GM08714 (cell line): ENCODE data around the gene GSK3B.
A peak's percentile ranks its signal among the peaks of the same experiment; 100 is the strongest.

Experiments used
- H3K4me3 ChIP-seq: fragments of 200-500 bp; sonication (Bioruptor generic); 2 replicates; pipeline ENCODE4 v1.5.1; 2014; ENCODE audit warnings: mild to moderate bottlenecking, low read length, inconsistent platforms
- ZNF274 ChIP-seq: IDR thresholded peaks from 2 replicates; pipeline ENCODE4 v1.6.1; 2012; ENCODE audit warnings: mild to moderate bottlenecking, low read depth, low read length

Gene GSK3B

DNA sequence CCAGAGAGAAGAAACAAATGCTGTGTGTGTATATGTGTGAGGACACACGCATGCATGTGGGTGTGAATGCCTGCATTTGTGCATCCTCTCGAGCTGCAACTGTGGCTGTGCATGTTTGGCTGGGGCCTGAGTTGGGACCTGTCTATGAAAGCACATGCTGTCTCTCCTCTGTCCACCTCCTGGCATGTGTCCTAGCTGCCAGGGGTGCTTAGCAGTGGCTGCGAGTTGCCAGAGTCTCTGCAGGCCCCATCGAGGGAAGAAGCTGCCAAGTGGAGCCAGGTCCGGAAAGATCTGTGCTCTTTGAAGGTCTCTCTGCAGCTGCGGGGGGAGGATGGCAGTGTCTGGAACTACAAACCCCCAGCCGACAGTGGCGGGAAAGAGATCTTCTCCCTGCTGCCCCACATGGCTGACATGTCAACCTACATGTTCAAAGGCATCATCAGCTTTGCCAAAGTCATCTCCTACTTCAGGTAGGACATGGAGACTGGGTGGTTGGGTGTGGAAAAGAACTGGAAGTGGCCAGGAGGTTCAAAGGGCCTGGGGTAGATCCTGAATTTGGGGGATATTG, 281.7 kb downstream of the GSK3B start:
- no peak overlapping the region for H3K4me3 ChIP-seq
- TF ChIP-seq ZNF274 = no peak

DNA sequence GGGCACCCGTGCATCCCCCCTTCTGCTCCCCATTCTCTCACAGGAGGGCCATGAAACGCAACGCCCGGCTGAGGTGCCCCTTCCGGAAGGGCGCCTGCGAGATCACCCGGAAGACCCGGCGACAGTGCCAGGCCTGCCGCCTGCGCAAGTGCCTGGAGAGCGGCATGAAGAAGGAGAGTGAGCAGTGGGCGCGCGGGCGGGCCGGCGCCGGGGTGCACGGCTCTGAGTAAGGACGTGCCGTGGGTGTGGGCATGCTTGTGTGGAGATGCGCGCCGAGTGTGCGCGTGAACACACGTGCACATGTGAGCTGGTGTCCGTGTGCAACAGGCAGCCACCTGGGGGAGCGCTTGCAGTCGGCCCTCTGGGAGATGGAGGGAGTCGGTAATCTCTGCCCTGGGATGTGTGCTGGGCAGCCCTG, 284.2 kb downstream of the GSK3B start:
- H3K4me3 ChIP-seq = peak overlapping the region; percentile 41; the same call in 1 of the 2 replicates
- TF ChIP-seq ZNF274 = no peak

DNA sequence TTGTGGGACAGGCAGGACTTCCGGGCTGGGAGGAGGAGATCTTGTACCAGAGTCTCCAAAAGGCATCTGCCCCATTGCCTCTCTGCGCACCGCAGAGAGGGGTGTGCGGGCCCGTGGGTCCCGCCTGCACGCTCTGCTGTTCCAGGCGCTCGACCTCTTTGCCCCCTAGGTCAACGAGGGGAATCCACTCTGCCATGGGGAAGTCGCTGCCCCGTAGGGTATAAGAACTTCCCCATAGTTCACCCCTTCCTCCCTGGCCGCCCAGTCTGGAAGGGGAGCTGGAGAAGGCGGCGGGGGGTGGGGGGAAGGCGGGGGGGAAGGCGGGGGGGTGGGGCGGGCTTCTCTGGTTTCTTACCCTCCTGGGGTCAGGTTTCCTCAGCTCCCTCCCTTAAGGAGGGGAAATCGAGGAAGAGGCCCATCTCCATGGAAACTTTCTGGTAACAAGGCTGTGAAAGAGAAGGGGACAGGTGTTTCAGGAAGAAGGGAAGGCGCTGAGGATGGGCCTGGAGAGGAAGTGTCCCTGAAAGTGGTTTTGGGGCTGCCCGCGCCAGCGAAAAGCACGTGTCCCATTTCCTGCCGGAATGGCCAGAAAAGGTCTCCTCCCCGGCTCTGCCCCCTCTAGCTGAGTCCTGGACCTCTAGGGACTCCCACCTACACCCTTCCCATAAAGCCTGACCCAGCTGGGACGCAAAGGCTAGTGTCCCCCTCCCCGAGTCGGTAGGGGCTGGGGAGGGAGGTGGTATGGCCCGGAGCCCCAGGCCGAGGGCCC, 284.8 kb downstream of the GSK3B start:
- peak overlapping the region; percentile 41; the same call in 1 of the 2 replicates for H3K4me3 ChIP-seq
- no peak for TF ChIP-seq ZNF274

DNA sequence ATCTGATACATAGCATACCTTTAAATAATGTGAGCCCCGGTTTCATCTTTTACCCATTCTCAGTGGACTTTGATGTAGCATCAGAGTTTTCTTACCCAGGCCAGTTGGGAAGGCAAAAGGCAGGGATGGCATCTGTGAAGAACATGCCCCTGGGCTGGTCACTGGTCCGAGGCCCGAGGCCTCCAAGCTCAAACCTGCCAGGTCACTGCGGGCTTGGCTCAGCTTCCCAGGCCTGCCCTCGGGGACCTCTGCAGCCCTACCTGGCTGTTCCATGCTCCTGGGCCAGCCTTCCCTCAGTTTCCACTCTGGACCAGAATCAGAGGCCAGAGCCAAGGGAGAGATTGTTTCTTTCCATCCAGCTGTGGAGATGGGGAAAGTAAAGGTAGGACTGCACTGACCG, 285.4 kb downstream of the GSK3B start:
- no peak overlapping the region for H3K4me3 ChIP-seq

DNA sequence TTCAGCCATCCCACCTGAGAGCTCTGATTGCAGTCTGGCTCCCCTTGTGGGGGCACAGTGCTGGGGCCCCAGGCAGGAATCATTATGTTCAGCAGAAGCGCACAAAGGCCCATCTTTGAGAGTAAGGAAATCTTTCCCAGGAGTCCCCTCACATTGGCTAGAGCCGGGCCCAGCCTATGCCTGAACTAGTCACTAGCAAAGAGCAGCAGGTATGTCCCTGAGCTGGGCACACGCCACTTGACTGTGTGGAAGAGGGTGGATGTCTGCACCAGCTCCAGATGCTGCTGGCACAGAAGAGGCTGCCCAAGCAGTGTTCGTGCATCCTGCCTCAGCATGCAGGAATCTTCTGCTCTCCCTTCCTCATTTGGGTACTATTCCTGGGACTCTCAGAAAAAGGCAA, 286.0 kb downstream of the GSK3B start:
- TF ChIP-seq ZNF274 = no peak
- no peak overlapping the region for H3K4me3 ChIP-seq

More for the DNA sequence above, 285.4 kb downstream of the GSK3B start:
- no peak for TF ChIP-seq ZNF274

DNA sequence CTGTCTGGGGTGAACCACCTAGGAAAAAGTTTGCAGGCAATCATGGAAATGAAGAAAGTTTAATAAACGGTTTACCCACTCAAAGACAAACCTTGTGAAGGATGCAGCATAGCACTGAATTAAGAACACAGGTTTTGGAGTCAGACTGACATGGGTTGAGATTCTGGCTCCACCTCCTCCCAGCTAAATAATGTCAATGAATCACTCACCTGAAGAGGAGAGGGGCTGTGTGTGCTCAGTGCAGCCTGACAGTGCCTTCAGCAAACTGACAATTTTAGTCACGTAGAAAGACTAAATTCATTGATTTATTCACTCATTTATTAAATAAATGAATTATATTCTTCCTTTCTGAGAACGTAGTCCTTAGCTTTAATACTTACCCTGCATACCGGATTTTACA, 293.4 kb downstream of the GSK3B start:
- H3K4me3 ChIP-seq = no peak overlapping the region
- no peak for TF ChIP-seq ZNF274

DNA sequence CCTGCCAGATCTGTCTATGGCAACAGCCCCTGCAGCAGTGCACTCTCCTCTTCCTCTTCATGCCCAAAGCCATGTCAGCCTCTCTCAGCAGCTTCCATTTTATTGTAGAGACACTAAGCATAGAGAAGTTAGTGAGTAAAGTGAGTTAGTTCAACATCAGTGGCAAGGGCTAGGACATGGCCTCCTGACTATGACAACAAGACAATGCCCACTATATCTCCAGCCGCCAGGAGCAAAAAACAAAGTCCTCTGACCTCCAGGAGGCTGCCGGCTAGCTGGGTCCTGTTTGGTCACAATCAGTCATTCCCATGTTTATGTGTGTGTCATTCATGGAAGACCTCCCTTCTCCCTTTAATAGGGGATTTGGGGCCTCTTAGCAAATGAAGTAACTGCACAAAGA, 297.5 kb downstream of the GSK3B start:
- no peak overlapping the region for H3K4me3 ChIP-seq
- TF ChIP-seq ZNF274 = no peak

DNA sequence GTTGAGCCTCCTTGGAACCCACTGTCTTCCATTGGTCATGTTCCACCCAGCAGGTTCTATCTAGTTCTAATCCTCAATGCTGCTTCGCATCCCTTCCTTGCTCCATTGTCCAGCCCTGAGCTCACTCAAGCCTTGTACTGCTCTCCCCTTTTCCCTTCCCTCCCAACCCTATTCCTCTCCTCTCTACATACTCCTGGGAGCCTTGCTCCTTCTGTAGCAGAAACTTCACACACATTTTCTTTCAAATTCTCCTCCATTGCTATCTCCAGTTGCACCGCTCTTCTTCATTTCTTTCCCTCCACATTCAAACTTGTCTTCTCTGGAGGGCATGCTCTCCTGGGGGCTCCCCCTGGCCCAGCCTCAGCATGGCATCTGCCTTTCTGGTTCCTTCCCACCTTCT, 297.9 kb downstream of the GSK3B start:
- no peak overlapping the region for H3K4me3 ChIP-seq

DNA sequence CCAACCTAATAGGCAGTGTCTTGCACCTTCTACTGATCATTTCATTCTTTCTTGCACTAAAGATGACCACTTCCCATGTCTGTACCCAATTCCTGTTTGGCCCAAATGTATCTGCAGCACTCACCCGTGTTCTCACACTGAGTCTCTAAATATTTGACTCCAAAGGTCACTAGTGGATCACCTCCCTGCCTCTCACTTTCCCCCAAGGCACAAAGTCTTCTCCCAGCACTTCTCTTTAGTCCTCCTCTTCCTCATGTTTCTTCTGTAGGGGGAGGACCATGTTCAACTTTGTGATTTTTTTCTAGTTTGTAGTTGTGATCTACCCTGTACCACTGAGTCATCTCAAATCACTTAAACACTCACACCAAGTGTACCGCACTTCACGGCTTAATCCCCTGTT, 298.4 kb downstream of the GSK3B start:
- H3K4me3 ChIP-seq = no peak overlapping the region
- TF ChIP-seq ZNF274 = no peak

More for the DNA sequence above, 297.9 kb downstream of the GSK3B start:
- TF ChIP-seq ZNF274 = no peak

DNA sequence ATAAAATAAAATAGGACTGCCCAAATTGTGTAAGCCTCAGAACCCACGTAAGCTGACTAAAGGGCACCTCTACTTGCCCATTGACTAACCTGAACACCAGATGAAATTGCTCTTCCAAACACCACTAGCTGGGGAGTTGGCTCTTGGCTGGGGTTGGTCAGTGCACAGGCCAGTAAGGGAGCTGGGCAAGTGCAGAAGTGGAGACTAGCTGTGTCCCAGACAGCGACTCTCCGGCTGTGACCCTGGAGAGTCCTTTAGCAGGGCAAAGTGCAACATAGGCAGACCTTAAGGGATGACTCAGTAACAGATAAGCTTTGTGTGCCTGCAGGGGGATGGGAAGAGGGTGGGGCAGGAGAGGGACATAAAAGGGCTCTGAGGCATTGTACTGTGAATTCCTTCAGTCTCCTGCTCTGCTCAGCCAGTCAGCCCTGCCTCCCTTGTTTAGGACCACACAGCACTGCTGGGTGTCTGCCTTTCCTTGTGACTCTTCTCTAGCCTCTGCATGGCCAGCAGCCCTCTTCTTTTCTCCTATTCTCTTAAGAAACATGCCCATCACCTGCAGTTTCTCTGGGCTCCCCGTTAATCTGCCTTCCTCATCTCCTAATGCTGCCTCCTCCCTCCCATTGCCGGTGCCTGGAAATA, 299.2 kb downstream of the GSK3B start:
- no peak overlapping the region for H3K4me3 ChIP-seq
- no peak for TF ChIP-seq ZNF274

DNA sequence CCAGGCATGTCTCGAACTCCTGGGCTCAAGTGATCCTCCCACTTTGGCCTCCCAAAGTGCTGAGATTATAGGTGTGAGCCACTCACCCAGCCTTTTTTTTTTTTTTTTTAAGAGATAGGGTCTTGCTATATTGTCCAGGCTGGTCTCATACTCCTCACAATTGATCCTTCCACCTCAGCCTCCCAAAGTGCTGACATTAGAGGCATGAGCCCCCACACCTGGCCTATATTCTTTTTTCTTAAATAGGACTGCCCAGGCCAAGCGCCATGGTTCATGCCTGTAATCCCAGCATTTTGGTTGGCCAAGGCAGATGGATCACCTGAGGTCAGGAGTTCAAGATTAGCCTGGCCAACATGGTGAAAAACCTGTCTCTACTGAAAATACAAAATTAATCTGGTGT, 299.8 kb downstream of the GSK3B start:
- H3K4me3 ChIP-seq = no peak overlapping the region
- TF ChIP-seq ZNF274 = no peak

DNA sequence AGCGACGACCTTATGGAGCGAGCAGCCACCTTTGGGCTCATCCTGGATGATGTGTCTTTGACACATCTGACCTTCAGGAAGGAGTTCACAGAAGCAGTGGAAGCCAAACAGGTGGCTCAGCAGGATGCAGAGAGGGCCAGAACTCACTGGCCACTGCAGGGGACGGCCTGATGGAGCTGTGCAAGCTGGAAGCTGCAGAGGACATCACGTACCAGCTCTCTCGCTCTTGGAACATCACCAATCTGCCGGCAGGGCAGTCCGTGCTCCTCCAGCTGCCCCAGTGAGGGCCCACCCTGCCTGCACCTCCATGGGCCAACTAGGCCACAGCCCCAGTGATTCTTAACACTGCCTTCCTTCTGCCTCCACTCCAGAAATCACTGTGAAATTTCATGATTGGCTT, 302.0 kb downstream of the GSK3B start:
- no peak overlapping the region for H3K4me3 ChIP-seq
- no peak for TF ChIP-seq ZNF274

DNA sequence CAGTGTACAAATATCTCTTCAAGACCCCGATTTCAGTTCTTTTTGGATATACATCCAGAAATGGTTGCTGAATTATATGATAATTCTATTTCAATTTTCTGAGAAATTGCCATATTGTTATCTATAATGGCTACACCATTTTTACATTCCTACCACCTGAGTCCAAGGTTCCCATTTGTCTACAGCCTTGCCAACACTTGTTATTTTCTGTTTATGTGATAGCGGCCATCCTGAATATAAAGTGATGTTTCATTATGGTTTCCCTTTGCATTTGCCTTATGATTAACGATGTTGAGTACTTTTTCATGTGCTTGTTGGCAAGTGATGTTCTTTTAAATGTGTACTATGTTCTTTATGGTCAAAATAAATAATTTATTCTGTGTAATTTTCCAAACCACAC, 303.9 kb downstream of the GSK3B start:
- no peak for TF ChIP-seq ZNF274
- H3K4me3 ChIP-seq = no peak overlapping the region

DNA sequence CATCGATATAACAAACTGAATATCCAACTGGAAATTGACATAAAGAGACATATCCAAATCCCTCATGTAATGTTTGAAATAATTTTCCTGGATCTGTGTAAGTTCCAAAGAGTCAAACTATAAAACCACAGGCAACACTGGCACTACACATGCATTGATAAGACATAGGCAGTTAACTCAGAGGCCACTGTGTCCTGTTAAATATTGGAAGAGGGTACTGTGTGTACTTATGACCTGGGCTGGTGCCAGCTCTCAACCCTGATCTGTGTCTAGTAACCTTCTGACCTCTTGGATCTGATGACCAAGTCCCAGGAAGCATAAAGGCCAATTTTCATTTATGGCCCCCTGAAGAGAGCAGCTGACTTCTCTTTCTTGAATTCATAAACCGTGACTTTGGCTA, 307.8 kb downstream of the GSK3B start:
- no peak for TF ChIP-seq ZNF274
- no peak overlapping the region for H3K4me3 ChIP-seq

DNA sequence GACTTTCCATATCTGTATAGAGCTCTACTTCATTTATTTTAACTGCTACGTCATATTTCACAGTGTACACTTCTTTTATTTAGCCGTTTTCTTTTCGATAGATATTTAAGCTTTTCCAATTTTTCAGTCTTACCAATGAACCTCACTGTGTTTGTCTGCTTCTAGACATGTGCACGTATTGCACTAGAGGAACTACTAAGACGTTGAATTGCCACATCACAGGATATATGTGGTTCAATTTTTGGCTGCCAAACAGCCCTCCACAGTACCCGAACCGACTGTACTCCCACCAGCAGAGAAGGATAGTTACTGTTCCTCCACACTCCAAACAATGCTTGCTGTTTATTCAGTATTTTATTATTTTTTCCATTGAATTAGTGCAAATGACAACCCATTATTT, 310.4 kb downstream of the GSK3B start:
- TF ChIP-seq ZNF274 = no peak
- no peak overlapping the region for H3K4me3 ChIP-seq
